KMS-11 (cell line): ENCODE data around the gene FAM181B.

Experiments
- H2AFZ ChIP-seq: fragments of 200-600 bp; sonication (generic); 2 replicates; pipeline ENCODE4 v1.6.1; 2016; ENCODE audit warnings: antibody characterized with exemption, mixed run types, low read depth
- H3K27ac ChIP-seq: fragments of 200-600 bp; sonication (generic); 2 replicates; pipeline ENCODE4 v1.6.1; 2016; ENCODE audit warnings: mild to moderate bottlenecking, mixed run types
- H3K27me3 ChIP-seq: fragments of 200-600 bp; sonication (generic); 2 replicates; pipeline ENCODE4 v1.6.1; 2017; ENCODE audit warnings: mild to moderate bottlenecking, low read depth, mixed run types, moderate library complexity; ENCODE audit not compliant: insufficient read depth
- H3K36me3 ChIP-seq: fragments of 200-600 bp; sonication (generic); 2 replicates; pipeline ENCODE4 v1.6.1; 2017; ENCODE audit warnings: mild to moderate bottlenecking, mixed run types; ENCODE audit not compliant: insufficient read depth
- H3K4me1 ChIP-seq: fragments of 200-600 bp; sonication (generic); 2 replicates; pipeline ENCODE4 v1.6.1; 2016; ENCODE audit warnings: mild to moderate bottlenecking, low read depth, mixed run types; ENCODE audit not compliant: poor library complexity, severe bottlenecking
- H3K4me2 ChIP-seq: fragments of 200-600 bp; sonication (generic); 2 replicates; pipeline ENCODE4 v1.7.0; 2016; ENCODE audit warnings: mild to moderate bottlenecking, mixed run types
- H3K4me3 ChIP-seq: fragments of 200-600 bp; sonication (generic); IDR thresholded peaks from 2 replicates; pipeline ENCODE4 v1.6.1; 2017; ENCODE audit warnings: low read depth, low read length, mixed read lengths; ENCODE audit not compliant: insufficient read depth
- H3K79me2 ChIP-seq: fragments of 200-600 bp; sonication (generic); 2 replicates; pipeline ENCODE4 v1.6.1; 2016; ENCODE audit warnings: low read depth, mixed run types; ENCODE audit not compliant: insufficient read depth
- H3K9ac ChIP-seq: fragments of 200-600 bp; sonication (generic); 2 replicates; pipeline ENCODE4 v1.6.1; 2016; ENCODE audit warnings: mild to moderate bottlenecking, mixed run types
- H4K20me1 ChIP-seq: fragments of 200-600 bp; sonication (generic); 2 replicates; pipeline ENCODE4 v1.6.1; 2016; ENCODE audit warnings: mild to moderate bottlenecking, mixed run types; ENCODE audit not compliant: insufficient read depth
- TF ChIP-seq, protein P1 (sequence below): fragments of 200-600 bp; sonication (generic); conservative IDR thresholded peaks from 2 replicates; pipeline ENCODE4 v1.6.1; 2017; ENCODE audit warnings: low read depth, mild to moderate bottlenecking, antibody characterized with exemption, low read length, moderate library complexity, mixed read lengths

FAM181B gene

DNA sequence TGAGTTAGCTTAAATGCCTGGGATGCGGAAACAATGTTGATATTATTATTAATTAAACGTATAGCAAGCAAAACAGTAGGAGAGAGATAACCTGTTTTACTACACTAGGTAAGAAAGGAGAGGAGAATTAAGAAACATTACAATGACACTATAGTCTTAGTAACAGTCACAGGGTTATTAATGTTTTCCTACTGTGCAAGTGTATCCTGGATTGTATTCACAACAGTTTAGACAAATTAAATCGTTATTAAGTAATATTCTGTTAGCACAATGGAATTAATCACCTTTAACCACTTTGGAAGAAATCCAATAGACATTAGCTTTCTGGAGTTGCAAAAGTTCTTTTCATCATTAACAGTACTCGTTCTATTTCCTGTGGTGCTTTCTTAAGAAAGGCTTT, 3.4 kb downstream of the FAM181B start:
- H3K4me3 ChIP-seq: no peak overlapping the region
- H3K79me2 ChIP-seq: no peaks in the 10 kb centered on the region
- no peak overlapping the region for H2AFZ ChIP-seq
- no peaks in the 10 kb centered on the region for H3K27me3 ChIP-seq
- no peak overlapping the region for H3K4me2 ChIP-seq
- no peaks in the 10 kb centered on the region for H3K36me3 ChIP-seq
- TF ChIP-seq, protein P1, sequence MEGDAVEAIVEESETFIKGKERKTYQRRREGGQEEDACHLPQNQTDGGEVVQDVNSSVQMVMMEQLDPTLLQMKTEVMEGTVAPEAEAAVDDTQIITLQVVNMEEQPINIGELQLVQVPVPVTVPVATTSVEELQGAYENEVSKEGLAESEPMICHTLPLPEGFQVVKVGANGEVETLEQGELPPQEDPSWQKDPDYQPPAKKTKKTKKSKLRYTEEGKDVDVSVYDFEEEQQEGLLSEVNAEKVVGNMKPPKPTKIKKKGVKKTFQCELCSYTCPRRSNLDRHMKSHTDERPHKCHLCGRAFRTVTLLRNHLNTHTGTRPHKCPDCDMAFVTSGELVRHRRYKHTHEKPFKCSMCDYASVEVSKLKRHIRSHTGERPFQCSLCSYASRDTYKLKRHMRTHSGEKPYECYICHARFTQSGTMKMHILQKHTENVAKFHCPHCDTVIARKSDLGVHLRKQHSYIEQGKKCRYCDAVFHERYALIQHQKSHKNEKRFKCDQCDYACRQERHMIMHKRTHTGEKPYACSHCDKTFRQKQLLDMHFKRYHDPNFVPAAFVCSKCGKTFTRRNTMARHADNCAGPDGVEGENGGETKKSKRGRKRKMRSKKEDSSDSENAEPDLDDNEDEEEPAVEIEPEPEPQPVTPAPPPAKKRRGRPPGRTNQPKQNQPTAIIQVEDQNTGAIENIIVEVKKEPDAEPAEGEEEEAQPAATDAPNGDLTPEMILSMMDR: no peak
- H3K27ac ChIP-seq: no peak overlapping the region
- H4K20me1 ChIP-seq: no peaks in the 10 kb centered on the region
- no peak overlapping the region for H3K9ac ChIP-seq
- H3K4me1 ChIP-seq: no peaks in the 10 kb centered on the region

DNA sequence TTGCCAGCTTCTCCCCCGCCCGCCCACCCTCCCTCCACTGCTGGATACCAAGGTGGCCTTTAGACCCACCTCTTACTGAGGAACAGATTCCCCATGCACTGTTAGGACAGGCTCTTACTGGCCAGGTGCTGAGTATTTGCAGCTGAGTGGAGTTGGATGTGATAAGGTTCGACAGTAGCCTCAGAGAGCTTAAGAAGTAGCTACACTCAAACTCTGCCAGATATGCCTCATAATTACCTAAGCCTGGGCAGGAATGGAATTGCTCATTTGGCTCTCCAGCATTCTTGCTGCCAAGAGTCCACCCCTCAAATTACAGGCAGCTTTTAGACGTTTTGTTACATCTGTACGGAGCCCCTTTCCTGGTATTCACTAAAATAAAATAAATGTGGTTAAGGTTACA, 9.6 kb downstream of the FAM181B start:
- Histone ChIP-seq H3K9ac (no peak overlapping the region), H3K27ac (no peak overlapping the region)
- TF ChIP-seq, protein P1: no peak

DNA sequence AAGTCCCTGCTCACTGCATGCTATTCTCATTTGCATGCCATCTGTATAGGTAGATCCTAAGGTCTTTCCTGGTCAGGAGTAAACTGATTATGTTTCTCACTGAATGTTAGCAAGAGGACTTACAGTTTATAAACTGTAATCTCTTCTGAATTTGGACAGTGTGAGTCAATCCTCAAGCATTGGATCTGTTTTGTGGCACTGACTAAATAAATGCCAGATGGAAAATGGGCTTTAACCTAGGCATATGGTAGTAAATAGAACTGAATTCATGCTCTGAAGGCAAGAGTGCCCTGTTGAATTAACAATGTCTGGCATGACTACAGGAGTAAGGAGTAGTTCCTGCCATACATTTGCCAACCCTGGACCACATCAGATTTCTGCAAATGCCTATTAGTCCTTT, 11.4 kb downstream of the FAM181B start:
- H2AFZ ChIP-seq: no peak overlapping the region
- no peaks in the 10 kb centered on the region for H4K20me1 ChIP-seq
- H3K4me2 ChIP-seq: no peak overlapping the region
- H3K27me3 ChIP-seq: no peaks in the 10 kb centered on the region
- H3K79me2 ChIP-seq: no peaks in the 10 kb centered on the region
- no peak overlapping the region for H3K4me3 ChIP-seq
- H3K4me1 ChIP-seq: no peaks in the 10 kb centered on the region
- H3K36me3 ChIP-seq: no peaks in the 10 kb centered on the region
- no peak overlapping the region for H3K27ac ChIP-seq
- TF ChIP-seq, protein P1: no peak
- no peak overlapping the region for H3K9ac ChIP-seq

More for the DNA sequence above, 9.6 kb downstream of the FAM181B start:
- no peak overlapping the region for H3K4me2 ChIP-seq
- no peaks in the 10 kb centered on the region for H3K36me3 ChIP-seq
- H2AFZ ChIP-seq: no peak overlapping the region
- no peaks in the 10 kb centered on the region for H3K4me1 ChIP-seq
- no peaks in the 10 kb centered on the region for H3K27me3 ChIP-seq
- H4K20me1 ChIP-seq: no peaks in the 10 kb centered on the region
- H3K4me3 ChIP-seq: no peak overlapping the region
- H3K79me2 ChIP-seq: no peaks in the 10 kb centered on the region

DNA sequence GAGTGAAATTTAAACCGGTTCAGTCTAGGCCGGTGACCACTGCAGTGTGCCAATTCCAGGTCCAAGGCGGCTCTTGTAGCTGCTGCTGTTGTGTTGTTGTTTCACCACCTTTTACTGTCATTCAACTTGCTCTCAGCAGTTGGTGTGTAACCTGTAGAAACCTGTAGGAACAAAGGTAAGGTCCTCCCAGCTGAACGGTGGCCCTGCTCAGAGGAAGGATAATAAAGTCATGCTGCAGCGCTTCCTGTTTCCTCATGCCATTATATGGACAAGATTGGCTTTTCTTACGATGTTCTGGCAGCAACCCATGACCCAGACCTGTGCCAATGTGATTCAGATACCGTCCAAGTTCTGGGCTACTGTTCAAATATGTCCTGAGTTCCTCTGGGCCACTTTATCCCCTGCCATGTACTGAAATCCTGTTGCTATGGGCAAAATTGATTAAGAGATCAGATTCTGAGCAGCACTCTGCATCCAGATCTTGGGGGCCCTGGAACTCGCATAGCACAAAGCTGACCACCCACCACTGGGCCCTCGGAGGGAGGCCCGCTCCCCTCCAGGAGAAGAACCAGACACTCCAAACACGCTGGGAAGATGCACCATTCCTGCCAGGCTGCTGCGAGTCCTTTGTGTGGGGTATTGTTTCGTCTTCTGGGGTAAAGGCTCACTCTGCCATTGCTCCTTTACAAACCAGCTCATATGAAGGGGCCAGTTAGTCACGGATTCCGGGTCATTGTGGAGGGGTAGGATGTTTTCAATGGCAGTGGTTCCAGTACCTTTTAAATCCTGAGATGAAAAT, 13.2 kb downstream of the FAM181B start:
- H3K27me3 ChIP-seq: no peaks in the 10 kb centered on the region
- no peak overlapping the region for H2AFZ ChIP-seq
- no peaks in the 10 kb centered on the region for H3K79me2 ChIP-seq
- H4K20me1 ChIP-seq: no peaks in the 10 kb centered on the region
- TF ChIP-seq, protein P1: no peak
- H3K4me2 ChIP-seq: no peak overlapping the region
- H3K27ac ChIP-seq: no peak overlapping the region
- no peak overlapping the region for H3K9ac ChIP-seq
- H3K4me1 ChIP-seq: no peaks in the 10 kb centered on the region
- H3K36me3 ChIP-seq: no peaks in the 10 kb centered on the region
- H3K4me3 ChIP-seq: no peak overlapping the region
